Fibroblast of mammary gland (primary cell): ENCODE results near the gene PIK3C2G.
"Not testable (repeated sequence)": the region's sequence is repeated elsewhere in the genome, so short reads cannot be mapped to it uniquely, and the experiment has no call there.

Experiments
- DNase-seq: peaks from one replicate; pipeline ENCODE4 v3.0.0-alpha.2; 2010; ENCODE audit warnings: low read depth
- H3K4me3 ChIP-seq: 2 replicates; pipeline ENCODE4 v1.5.1; 2011; ENCODE audit warnings: low read depth, mild to moderate bottlenecking, low read length, moderate library complexity; ENCODE audit not compliant: control insufficient read depth
- CTCF ChIP-seq: conservative IDR thresholded peaks from 2 replicates; pipeline ENCODE4 v1.5.1; 2011; ENCODE audit warnings: low read depth, low read length, inconsistent platforms; ENCODE audit not compliant: control insufficient read depth, insufficient read depth

PIK3C2G gene

GRCh38 chr12:18242380-18243089, 18.8 kb upstream of the PIK3C2G start:
- TF ChIP-seq CTCF: no peak
- DNase-seq: no peak
- no peak overlapping the region for H3K4me3 ChIP-seq

GRCh38 chr12:18243238-18243637, 18.1 kb upstream of the PIK3C2G start:
- TF ChIP-seq CTCF: no peak
- H3K4me3 ChIP-seq: no peak overlapping the region
- DNase-seq: no peak

- TF ChIP-seq CTCF: peak; percentile 29
- no peak overlapping the region for H3K4me3 ChIP-seq
- no peak for DNase-seq
Measured at GRCh38 chr12:18246066-18246465, 15.3 kb upstream of the PIK3C2G start.

GRCh38 chr12:18250313-18250916, 10.9 kb upstream of the PIK3C2G start:
- DNase-seq: peak; percentile 74
- no peak overlapping the region for H3K4me3 ChIP-seq
- TF ChIP-seq CTCF: peak; percentile 71

GRCh38 chr12:18254081-18254480, 7.2 kb upstream of the PIK3C2G start:
- no peak for TF ChIP-seq CTCF
- DNase-seq: no peak
- no peak overlapping the region for H3K4me3 ChIP-seq

GRCh38 chr12:18255004-18255403, 6.3 kb upstream of the PIK3C2G start:
- not testable (repeated sequence) for H3K4me3 ChIP-seq, DNase-seq

GRCh38 chr12:18257251-18257650, 4.1 kb upstream of the PIK3C2G start:
- DNase-seq: no peak
- no peak overlapping the region for H3K4me3 ChIP-seq
- no peak for TF ChIP-seq CTCF
